ENCODE measurements around the gene PMEPA1.

The PMEPA1 gene

GRCh38 chr20:57621421-57622200 lies 88.2 kb downstream of the PMEPA1 start:
- no peak for DNase-seq (ENCODE audit: low read depth)

- no peak for DNase-seq (ENCODE audit: low read depth)
These were observed 88.8 kb downstream of the PMEPA1 start for GRCh38 chr20:57620999-57621398.

GRCh38 chr20:57620274-57620990 lies 89.4 kb downstream of the PMEPA1 start, which contains the start of gene ZBP1:
TSS of gene ZBP1 (minus strand) at chr20:57620426. CDS start at chr20:57620295, 131 bp downstream.
- DNase-seq (ENCODE audit: low read depth): no peak

- peak; percentile 45 for DNase-seq (ENCODE audit: low read depth)
These were observed 90.6 kb downstream of the PMEPA1 start for GRCh38 chr20:57619051-57619831.

GRCh38 chr20:57618764-57619050 lies 91.1 kb downstream of the PMEPA1 start:
- DNase-seq (ENCODE audit: low read depth): no peak

DNA sequence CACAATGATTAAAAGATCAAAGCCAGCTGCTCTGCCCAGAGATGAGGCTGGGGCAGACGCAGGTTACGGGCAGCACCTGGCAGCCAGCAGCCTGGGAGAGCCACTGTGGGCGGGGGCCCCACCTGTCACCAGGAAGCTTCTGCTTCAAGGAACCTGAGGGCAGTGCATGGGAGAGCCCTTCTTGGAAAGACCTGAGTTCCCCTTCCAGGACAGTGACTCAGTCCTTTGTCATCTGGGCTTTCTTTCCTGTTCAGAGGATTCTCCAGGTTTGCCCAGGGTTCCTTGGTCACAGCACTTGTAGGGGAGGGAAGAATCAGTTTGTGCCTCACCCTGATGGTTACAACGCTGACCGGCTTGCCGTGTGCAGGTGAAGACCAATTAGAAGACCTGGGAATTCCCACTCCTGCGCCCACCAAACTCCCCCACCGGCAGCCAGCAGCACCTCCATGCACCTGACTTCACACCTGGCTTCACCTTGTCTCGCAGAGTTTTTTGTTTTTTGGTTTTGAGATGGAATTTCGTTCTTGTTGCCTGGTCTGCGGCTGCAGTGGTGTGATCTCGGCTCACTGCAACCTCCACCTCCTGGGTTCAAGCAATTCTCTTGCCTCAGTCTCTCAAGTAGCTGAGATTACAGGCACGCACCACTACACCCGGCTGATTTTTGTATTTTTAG lies 91.6 kb downstream of the PMEPA1 start:
- DNase-seq (ENCODE audit: low read depth): no peak

DNA sequence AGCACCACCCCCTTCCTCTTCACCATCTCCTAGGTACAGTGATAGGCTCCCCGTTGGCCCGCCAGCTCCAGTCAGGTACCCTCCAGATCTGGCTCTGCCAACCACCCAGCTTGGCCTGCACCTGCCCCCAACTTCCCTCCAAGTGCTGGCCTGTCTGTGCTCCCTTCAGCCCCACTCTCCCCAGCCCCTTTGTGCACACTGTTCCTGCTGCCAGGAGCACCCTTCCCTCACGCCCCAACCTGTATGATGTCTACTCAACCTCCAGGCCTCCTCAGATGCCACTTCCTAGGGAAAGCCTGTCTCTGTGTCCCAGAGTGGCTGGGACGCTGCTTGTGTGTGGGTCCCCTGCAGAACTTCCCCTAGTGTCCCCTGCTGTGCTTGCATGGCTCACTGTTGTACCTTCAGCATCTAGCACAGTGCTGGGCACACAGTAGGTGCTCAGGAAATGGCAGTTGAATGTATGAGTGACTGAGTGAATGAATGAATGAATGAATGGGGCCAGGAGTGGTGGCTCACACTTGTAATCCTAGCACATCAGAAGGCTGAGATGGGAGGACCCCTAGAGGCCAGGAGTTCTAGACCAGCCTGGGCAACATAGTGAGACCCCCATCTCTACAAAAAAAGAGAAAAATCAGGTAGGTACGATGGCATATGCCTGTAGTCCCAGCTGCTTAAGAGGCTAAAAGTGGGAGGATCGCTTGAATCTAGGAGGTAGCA lies 92.6 kb downstream of the PMEPA1 start:
- DNase-seq (ENCODE audit: low read depth): no peak

DNA sequence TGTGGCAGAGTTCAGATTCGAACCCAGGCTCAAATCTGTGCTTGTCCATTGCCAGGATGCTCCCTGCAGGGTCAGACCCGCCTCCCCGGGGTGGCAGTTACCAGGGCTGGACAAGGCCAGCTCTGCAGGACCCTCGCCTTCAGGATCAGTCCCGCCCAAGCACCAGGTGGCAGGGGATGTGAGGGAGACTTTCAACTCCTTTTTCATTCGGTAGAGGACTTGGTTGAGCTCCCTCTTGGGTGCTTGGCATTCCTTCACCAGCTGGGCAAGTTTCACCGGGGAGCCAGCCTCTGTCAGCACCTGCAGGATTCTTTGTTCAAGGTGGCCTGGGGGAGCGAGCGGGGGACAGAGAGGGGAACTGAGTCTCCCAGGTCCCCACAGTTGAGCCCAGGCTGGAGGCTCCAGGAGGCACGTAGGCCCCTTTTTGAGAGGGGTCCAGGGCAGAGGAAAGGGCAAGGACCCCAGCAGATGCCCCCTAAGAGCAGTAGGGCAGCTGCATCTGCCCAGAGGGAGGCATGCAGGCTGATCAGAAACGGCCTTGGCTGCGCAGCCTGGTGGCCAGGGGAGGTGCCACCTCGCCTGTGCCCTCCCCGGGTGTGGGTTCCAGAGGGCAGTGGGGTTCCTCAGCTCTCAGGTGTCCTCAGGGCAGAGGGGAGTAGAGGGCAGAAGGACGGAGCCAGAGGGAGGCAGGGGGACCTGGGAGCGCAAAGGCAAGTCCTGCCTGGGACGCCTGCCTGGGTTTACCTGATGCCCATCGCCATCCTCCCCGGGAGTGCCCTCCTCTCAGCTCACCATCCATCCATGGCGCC lies 93.5 kb downstream of the PMEPA1 start:
- DNase-seq (ENCODE audit: low read depth): no peak

- DNase-seq (ENCODE audit: low read depth): no peak
These were observed 94.4 kb downstream of the PMEPA1 start for GRCh38 chr20:57615445-57615811.

DNA sequence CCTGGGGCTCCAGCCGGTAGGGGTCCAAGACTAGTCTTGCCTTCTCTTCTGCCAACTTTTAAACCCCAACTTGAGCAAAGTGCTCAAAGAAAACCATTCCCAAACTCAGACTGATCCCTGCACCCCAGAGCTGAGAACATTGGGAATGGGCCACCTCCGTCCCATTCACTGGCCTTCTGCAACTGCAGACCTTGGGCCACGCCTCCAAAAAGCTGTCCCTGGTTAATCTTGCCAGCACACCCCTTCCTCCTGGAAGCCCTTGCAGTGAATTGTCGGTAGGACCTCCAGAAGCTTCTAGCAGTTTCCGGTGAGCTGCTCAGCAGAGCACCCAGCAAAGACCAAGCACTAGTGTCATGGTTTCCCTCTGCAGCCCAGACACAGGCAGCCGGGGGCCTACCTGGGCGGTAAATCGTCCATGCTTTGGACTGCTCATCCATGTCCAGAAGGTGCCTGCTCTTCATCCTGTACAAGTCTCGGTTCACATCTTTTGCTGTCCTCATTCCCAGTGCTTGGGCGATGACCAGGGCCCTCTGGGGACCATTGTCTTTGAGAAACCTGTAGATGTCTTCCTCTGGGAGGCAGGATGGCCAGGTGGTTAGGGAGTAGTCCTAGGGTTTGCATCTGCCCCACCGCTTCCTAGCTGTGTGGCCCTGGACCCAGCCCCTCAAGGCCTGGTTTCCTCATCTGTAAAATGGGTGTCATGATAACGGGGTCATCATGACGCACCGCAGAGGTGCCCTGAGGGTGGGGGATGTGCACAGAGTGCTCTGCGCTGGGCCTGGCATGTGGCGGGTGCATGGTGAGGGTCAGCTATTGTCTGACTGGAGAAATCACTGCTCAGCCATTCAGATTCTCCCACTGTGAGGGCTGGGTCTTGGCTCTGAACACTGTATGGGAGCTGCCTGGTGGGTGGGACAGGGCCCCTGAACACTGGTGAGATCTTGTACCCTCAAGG lies 95.0 kb downstream of the PMEPA1 start:
- DNase-seq (ENCODE audit: low read depth): no peak

- no peak for DNase-seq (ENCODE audit: low read depth)
These were observed 96.3 kb downstream of the PMEPA1 start for GRCh38 chr20:57613481-57613921.

DNA sequence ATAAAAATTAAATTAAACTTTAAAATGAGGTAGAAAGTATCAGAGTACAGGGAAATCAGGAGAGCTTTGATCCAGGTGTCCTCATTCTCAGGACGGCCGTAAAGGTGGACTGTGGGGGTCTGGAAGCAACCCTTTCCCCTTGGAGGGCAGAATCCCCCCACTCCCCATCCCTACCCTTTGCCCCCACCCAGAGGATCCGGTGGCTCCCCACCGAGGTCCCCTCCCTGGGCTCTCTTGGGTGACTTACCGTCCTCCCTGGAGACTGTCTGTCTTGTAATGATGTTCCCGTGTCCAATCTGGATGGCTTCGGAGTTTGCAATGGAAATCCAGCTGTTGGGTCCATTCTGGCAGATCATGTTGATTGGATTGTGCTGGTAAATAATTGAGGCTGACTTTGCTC lies 96.9 kb downstream of the PMEPA1 start:
- no peak for DNase-seq (ENCODE audit: low read depth)

DNA sequence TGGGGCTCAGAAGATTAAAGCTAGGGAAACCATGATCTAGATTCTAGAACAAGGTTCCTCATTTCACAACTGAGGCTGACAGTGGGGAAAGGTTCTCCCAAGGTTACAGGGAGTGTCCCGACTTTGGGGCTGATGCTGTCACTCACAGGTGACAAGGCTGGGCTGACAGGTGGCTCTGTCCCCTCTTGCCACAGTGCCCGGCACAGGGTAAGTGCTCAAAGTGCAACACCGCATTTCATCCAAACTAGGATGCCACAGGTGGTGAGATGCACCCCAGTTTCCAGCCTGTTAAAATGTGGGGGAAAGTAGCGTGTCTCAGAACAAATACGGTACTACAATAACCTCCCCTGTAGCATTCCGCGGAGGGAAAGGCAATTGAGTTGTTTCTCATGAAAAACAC lies 97.4 kb downstream of the PMEPA1 start:
- no peak for DNase-seq (ENCODE audit: low read depth)

- no peak for DNase-seq (ENCODE audit: low read depth)
These were observed 98.1 kb downstream of the PMEPA1 start for GRCh38 chr20:57611586-57612311.

GRCh38 chr20:57610261-57610952 lies 99.4 kb downstream of the PMEPA1 start:
- DNase-seq (ENCODE audit: low read depth): no peak

DNA sequence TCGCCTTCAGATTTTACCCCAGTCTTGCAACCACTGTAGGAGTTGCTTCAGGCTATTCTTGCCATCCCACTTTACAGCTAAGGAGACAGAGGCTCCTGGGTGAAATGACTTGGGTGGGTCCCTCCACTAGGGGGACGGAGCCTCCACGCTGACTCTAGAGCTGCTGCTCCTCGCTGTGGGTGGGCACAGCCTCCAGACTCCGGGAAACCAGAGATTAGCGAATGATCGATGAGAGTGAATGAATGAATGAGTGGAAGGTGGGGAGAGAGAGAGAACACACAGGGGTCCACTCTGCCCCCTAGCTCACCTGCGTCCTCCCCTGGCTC lies 100.0 kb downstream of the PMEPA1 start:
- no peak for DNase-seq (ENCODE audit: low read depth)

GRCh38 chr20:57609086-57609841 lies 100.6 kb downstream of the PMEPA1 start:
- DNase-seq (ENCODE audit: low read depth): no peak

DNA sequence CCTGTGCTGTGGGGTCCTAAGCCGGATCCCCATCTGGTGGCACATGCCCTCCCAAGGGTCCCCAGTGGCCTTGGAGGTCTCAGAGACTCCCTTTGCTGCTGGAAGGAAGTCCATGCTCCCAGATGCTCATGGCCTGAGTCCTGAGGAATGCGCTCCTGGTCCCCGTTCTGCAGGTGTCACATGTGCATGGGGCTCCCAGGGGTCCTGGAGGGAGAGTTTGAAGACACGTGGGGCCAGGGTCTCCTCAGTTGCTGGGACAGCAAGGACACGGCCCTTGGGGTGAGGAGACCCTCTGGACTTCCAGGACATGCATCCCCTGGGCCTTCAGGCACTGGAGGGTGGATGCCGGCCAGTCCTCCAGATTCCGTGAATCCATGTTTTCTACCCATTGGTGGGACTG lies 101.3 kb downstream of the PMEPA1 start:
- DNase-seq (ENCODE audit: low read depth): no peak

All from stimulated activated CD4-positive, alpha-beta T cell treated with anti-CD3 and anti-CD28 coated beads, Interleukin-2, amount 100 ng/mL, for 4 hours (primary cell).